SK-N-SH treated with all-trans-retinoic acid at 6 μM for 48 hours (cell line): ENCODE measurements around the gene HMCN2.

Experiments
- ARNTL ChIP-seq: fragments of 450-650 bp; formaldehyde crosslinking; IDR thresholded peaks from 2 replicates; pipeline ENCODE4 v1.5.0; 2020; ENCODE audit warnings: low read depth, mild to moderate bottlenecking, moderate library complexity, borderline replicate concordance
- ISL1 ChIP-seq: fragments of 250-450 bp; sonication (Bioruptor Pico); IDR thresholded peaks from 2 replicates; pipeline ENCODE4 v2.1.2; 2022; ENCODE audit warnings: mild to moderate bottlenecking, moderate library complexity
- POU6F1 ChIP-seq: fragments of 250-450 bp; sonication (Bioruptor Pico); IDR thresholded peaks from 2 replicates; pipeline ENCODE4 v1.8.0; 2021; ENCODE audit warnings: low read depth, mild to moderate bottlenecking, moderate library complexity, borderline replicate concordance
- TF ChIP-seq, protein P1 (sequence below): fragments of 250-450 bp; sonication (Bioruptor Pico); IDR thresholded peaks from 2 replicates; pipeline ENCODE4 v1.5.0; 2020; ENCODE audit warnings: mild to moderate bottlenecking, moderate library complexity

GRCh38 chr9:130354806-130355205 is 89.2 kb downstream of the HMCN2 start:
- TF ChIP-seq POU6F1 (CRISPR knock-in tag) (no peak), ISL1 (CRISPR knock-in tag) (no peak), ARNTL (CRISPR knock-in tag) (no peak)
- TF ChIP-seq, protein P1, sequence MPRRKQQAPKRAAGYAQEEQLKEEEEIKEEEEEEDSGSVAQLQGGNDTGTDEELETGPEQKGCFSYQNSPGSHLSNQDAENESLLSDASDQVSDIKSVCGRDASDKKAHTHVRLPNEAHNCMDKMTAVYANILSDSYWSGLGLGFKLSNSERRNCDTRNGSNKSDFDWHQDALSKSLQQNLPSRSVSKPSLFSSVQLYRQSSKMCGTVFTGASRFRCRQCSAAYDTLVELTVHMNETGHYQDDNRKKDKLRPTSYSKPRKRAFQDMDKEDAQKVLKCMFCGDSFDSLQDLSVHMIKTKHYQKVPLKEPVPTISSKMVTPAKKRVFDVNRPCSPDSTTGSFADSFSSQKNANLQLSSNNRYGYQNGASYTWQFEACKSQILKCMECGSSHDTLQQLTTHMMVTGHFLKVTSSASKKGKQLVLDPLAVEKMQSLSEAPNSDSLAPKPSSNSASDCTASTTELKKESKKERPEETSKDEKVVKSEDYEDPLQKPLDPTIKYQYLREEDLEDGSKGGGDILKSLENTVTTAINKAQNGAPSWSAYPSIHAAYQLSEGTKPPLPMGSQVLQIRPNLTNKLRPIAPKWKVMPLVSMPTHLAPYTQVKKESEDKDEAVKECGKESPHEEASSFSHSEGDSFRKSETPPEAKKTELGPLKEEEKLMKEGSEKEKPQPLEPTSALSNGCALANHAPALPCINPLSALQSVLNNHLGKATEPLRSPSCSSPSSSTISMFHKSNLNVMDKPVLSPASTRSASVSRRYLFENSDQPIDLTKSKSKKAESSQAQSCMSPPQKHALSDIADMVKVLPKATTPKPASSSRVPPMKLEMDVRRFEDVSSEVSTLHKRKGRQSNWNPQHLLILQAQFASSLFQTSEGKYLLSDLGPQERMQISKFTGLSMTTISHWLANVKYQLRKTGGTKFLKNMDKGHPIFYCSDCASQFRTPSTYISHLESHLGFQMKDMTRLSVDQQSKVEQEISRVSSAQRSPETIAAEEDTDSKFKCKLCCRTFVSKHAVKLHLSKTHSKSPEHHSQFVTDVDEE (CRISPR knock-in tag): no peak
